GM12874 (cell line): ENCODE measurements around the gene TMUB1.

Experiments
- CTCF ChIP-seq: IDR thresholded peaks from 2 replicates; pipeline ENCODE4 v1.5.1; 2011; ENCODE audit warnings: low read depth, mild to moderate bottlenecking, control low read depth, low read length, moderate library complexity; ENCODE audit not compliant: insufficient read depth

TMUB1 gene, protein sequence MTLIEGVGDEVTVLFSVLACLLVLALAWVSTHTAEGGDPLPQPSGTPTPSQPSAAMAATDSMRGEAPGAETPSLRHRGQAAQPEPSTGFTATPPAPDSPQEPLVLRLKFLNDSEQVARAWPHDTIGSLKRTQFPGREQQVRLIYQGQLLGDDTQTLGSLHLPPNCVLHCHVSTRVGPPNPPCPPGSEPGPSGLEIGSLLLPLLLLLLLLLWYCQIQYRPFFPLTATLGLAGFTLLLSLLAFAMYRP

GRCh38 chr7:151083071-151083823, at the start of gene TMUB1:
TSS of gene TMUB1 (minus strand) at chr7:151083493. CDS start at chr7:151082563, 930 bp downstream.
- no peak for TF ChIP-seq CTCF

GRCh38 chr7:151132461-151133205, 49.3 kb upstream of the TMUB1 start:
- TF ChIP-seq CTCF: no peak

GRCh38 chr7:151131592-151132293, 48.5 kb upstream of the TMUB1 start:
- no peak for TF ChIP-seq CTCF

DNA sequence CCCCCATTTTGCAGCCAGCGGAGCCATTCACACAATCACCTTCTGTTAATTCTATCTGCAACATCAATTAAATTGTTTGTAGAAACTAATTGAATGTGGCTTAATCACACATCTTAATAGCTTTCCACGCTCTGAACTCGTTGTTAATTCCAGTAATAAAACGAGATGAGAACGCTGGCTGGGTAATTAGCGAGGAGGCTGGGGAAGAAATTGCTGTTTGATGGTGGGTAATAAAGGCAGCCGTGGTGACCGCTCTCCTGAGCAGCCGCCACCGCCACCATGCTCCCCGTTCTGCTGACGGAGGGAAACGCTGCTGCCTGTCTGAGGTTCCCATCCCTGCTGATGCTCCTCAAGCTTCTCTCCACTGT, 47.9 kb upstream of the TMUB1 start:
- no peak for TF ChIP-seq CTCF

GRCh38 chr7:151130741-151131157, 47.5 kb upstream of the TMUB1 start:
- TF ChIP-seq CTCF: no peak

DNA sequence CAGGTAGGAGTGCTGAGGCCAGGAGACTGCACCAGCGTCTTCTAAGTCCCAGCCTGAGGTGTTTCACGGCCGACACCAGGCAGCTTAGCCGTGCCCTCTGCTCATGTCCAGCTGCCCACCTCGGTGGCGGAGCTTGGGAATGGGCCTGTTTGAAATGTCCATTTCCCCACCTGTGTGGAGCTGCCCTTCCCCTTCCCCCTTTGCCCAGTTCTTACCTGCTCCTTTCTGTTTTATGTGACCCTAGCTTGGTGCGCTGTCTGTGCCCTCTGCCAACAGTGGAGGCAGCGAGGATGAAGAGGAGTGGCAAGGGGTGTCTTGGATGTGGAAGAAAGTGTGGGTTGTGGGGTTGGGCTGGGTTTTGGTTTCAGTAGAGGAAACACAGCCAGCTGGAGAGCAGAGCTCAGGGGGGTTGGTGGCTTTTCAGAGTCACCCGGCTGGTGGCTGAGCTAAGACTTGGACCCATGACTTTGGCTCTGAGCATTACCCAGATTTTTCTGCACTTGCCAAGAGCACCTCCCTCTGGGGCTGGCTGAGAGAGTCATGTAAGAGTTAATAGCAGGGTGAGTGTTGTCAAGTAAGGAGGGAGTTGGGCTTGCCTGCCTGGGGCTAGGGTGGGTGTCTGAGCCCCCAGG, 46.8 kb upstream of the TMUB1 start:
- TF ChIP-seq CTCF: no peak
